ENCODE measurements around the gene ZNF558. TPM values are rescaled to one million over a fixed set of nuclear protein-coding genes. Genes with fewer than 3 reads are reported as not detected.
"Not testable (repeated sequence)": the region's sequence is repeated elsewhere in the genome, so short reads cannot be mapped to it uniquely, and the experiment has no call there.

Gene ZNF558
- total and polyA plus RNA-seq, 2 donors, result 24.9 to 36.0 TPM

GRCh38 chr19:8831373-8831772, 731 bp downstream of the ZNF558 start:
- DNase-seq (ENCODE audit: extremely low spot score), result no peak
- H3K4me3 ChIP-seq (ENCODE audit: low read depth, low read length), result peak overlapping the region; percentile 87
- no peak overlapping the region for H3K27ac ChIP-seq (ENCODE audit: low read depth)
- WGBS, result 52% methylated on average over 6 of the region's 6 CpGs
- peaks cover 1% of the 10 kb centered on the region for H3K4me1 ChIP-seq (ENCODE audit: insufficient read depth)
- H3K36me3 ChIP-seq (ENCODE audit: insufficient read depth), result no peaks in the 10 kb centered on the region

DNA sequence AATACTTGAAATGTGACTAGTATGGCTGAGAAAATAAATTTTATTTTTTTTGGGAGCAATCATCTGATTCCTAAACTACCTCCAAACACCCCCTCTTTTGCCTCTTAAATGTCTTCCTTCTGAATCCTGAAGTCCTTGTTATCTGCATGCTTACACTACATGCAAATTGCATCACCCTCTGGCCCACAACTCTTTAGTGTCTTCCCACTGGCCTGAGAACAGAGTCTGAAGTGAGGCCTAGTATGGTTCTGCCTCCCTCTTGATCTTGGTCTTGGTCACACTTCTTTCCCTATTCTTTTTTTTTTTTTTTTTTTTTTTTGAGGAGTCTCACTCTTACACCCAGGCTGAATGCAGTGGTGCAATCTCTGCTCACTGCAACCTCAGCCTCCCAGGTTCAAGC, 4.8 kb downstream of the ZNF558 start:
- H3K4me1 ChIP-seq (ENCODE audit: insufficient read depth), result peaks cover 1% of the 10 kb centered on the region
- no peak overlapping the region for H3K4me3 ChIP-seq (ENCODE audit: low read depth, low read length)
- H3K36me3 ChIP-seq (ENCODE audit: insufficient read depth), result no peaks in the 10 kb centered on the region
- no peak overlapping the region for H3K27ac ChIP-seq (ENCODE audit: low read depth)
- DNase-seq (ENCODE audit: extremely low spot score), result no peak

- peaks cover 5% of the 10 kb centered on the region for H3K36me3 ChIP-seq (ENCODE audit: insufficient read depth)
- peaks cover under 1% of the 10 kb centered on the region for H3K4me1 ChIP-seq (ENCODE audit: insufficient read depth)
- H3K27ac ChIP-seq (ENCODE audit: low read depth), result no peak overlapping the region
- WGBS, result 96% methylated on average over 5 of the region's 5 CpGs
- H3K4me3 ChIP-seq (ENCODE audit: low read depth, low read length), result no peak overlapping the region
- no peak for DNase-seq (ENCODE audit: extremely low spot score)
Measured at GRCh38 chr19:8826371-8826770, 5.7 kb downstream of the ZNF558 start.

DNA sequence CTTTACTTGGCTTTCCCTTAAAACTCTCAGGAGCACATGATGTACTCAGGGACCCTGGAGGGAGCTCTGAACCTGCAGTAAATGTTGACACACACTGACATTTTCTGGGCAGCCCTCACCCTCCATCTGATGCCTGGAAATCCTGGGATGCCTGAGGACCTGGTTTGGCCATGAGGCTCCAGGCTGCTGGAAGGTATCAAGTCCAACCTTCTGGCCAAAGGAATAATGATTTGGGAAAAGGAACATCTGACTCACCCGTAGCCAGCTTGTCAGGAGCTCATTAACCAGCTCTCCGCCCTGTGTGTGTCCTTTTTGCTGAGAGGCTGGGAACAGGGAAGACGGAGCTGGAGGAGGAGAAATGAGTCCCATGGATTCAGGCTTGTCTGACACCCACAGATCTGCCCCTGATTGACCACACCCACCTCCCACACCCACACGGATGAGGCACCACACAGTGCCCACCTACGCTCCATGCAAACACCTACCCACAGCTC, 10.3 kb downstream of the ZNF558 start:
- Histone ChIP-seq H3K4me3 (ENCODE audit: low read depth, low read length) (no peak overlapping the region), H3K27ac (ENCODE audit: low read depth) (no peak overlapping the region), H3K36me3 (ENCODE audit: insufficient read depth) (peaks cover 16% of the 10 kb centered on the region), H3K4me1 (ENCODE audit: insufficient read depth) (no peaks in the 10 kb centered on the region)
- 87% methylated on average over 5 of the region's 5 CpGs for WGBS
- DNase-seq (ENCODE audit: extremely low spot score), result no peak

- WGBS, result 98% methylated on average over 3 of the region's 3 CpGs
- DNase-seq (ENCODE audit: extremely low spot score), result no peak
- H3K36me3 ChIP-seq (ENCODE audit: insufficient read depth), result peaks cover 19% of the 10 kb centered on the region
- H3K4me3 ChIP-seq (ENCODE audit: low read depth, low read length), result no peak overlapping the region
- H3K4me1 ChIP-seq (ENCODE audit: insufficient read depth), result no peaks in the 10 kb centered on the region
- no peak overlapping the region for H3K27ac ChIP-seq (ENCODE audit: low read depth)
Measured at GRCh38 chr19:8820234-8820633, 11.9 kb downstream of the ZNF558 start.

GRCh38 chr19:8815780-8816179, 16.3 kb downstream of the ZNF558 start:
- DNase-seq (ENCODE audit: extremely low spot score), result no peak
- H3K36me3 ChIP-seq (ENCODE audit: insufficient read depth), result peaks cover 22% of the 10 kb centered on the region
- WGBS, result 97% methylated on average over 2 of the region's 2 CpGs
- H3K4me3 ChIP-seq (ENCODE audit: low read depth, low read length), result no peak overlapping the region
- no peak overlapping the region for H3K27ac ChIP-seq (ENCODE audit: low read depth)
- no peaks in the 10 kb centered on the region for H3K4me1 ChIP-seq (ENCODE audit: insufficient read depth)

GRCh38 chr19:8814176-8814575, 17.9 kb downstream of the ZNF558 start:
- Histone ChIP-seq H3K4me3 (ENCODE audit: low read depth, low read length) (no peak overlapping the region), H3K27ac (ENCODE audit: low read depth) (no peak overlapping the region), H3K36me3 (ENCODE audit: insufficient read depth) (peaks cover 18% of the 10 kb centered on the region), H3K4me1 (ENCODE audit: insufficient read depth) (no peaks in the 10 kb centered on the region)
- no peak for DNase-seq (ENCODE audit: extremely low spot score)
- 98% methylated on average over 3 of the region's 3 CpGs for WGBS

DNA sequence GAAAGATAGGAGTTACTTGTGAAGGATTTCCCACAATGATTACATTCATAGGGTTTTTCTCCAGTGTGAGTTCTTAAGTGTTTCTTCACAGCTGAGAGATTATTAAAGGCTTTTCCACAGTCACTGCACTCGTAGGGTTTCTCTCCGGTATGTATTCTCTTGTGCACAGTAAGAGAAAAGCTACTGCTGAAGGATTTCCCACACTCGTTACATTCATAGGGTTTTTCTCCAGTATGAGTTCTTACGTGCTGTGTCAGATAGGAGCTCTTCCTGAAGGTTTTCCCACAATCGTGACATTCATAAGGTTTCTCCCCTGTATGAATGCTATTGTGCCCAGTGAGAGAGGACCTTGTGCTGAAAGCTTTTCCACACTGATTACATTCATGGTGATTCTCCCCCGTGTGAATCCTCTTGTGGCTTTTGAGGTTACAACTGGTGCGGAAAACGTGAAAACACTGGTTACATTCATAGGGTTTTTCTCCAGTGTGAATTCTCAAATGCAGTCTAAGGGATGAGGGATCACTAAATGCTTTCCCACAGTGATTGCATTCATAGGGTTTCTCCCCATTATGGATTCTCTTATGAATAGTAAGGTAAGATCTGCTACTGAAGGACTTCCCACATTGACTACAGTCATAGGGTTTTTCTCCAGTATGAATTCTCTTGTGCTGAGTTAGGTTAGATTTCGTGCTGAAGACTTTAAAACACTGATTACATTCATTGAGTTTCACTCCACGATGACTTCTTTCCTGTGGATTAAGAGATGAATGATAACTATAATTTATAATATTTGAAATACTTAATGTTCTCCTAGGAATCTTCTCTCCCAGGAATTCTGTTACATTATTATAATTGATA, 20.6 kb downstream of the ZNF558 start:
- 98% methylated on average over 10 of the region's 10 CpGs for WGBS
- Histone ChIP-seq H3K36me3 (ENCODE audit: insufficient read depth) (peaks cover 18% of the 10 kb centered on the region), H3K4me3 (ENCODE audit: low read depth, low read length) (peak overlapping the region; percentile 16), H3K27ac (ENCODE audit: low read depth) (no peak overlapping the region), H3K4me1 (ENCODE audit: insufficient read depth) (no peaks in the 10 kb centered on the region)
- no peak for DNase-seq (ENCODE audit: extremely low spot score)

DNA sequence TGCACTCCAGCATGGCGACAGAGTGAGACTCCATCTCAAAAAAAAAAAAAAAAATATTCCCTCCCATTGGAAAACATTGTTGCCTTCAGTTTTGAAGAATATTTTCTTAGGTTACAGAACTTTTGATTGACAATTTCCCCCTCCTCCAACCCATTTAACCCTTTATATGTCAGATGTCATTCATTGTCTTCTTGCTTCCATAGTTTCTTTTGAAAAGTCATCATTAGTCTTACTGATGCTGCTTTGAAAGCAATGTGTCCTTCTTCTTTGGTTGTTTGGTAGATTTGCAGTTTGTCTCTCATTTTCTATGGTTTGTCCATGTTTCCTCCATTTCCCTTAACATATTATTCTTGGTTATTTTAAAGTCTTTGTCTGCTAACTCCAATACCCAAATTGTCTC, 25.4 kb downstream of the ZNF558 start:
- WGBS, result 97% methylated on average over 1 of the region's 1 CpG
- H3K36me3 ChIP-seq (ENCODE audit: insufficient read depth), result peaks cover 7% of the 10 kb centered on the region

GRCh38 chr19:8794823-8795222, 37.3 kb downstream of the ZNF558 start:
- Histone ChIP-seq H3K4me3 (ENCODE audit: low read depth, low read length) (no peak overlapping the region), H3K36me3 (ENCODE audit: insufficient read depth) (no peaks in the 10 kb centered on the region), H3K4me1 (ENCODE audit: insufficient read depth) (no peaks in the 10 kb centered on the region), H3K27ac (ENCODE audit: low read depth) (no peak overlapping the region)
- 56% methylated on average over 1 of the region's 1 CpG for WGBS
- DNase-seq (ENCODE audit: extremely low spot score), result no peak

More for the DNA sequence above, 25.4 kb downstream of the ZNF558 start:
- no peak overlapping the region for H3K4me3 ChIP-seq (ENCODE audit: low read depth, low read length)
- no peak overlapping the region for H3K27ac ChIP-seq (ENCODE audit: low read depth)
- no peaks in the 10 kb centered on the region for H3K4me1 ChIP-seq (ENCODE audit: insufficient read depth)
- no peak for DNase-seq (ENCODE audit: extremely low spot score)

DNA sequence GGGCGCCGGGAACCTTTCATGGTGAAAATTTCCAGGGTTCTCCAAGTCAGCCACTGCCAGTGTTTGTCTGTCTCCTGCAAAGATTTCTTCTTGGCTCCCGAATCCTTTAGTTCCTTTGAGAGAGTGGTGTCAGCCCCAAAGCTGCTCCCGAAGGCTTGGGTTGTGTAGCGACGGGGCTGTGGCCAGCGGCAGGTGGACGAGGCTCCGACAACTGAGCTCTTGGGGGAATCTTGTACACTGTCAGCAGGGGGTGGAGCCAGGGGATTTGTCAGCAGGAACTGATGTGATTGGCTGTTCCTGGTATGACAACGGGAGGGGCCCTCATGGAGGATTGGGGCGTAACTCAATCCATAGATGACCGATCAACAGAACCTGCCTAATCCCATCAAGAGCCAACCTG, 58.5 kb downstream of the ZNF558 start:
- DNase-seq (ENCODE audit: extremely low spot score); H3K4me3 ChIP-seq (ENCODE audit: low read depth, low read length); H3K4me1 ChIP-seq (ENCODE audit: insufficient read depth); H3K27ac ChIP-seq (ENCODE audit: low read depth); H3K36me3 ChIP-seq (ENCODE audit: insufficient read depth): not testable (repeated sequence)
- WGBS, result 89% methylated on average over 6 of the region's 12 CpGs

DNA sequence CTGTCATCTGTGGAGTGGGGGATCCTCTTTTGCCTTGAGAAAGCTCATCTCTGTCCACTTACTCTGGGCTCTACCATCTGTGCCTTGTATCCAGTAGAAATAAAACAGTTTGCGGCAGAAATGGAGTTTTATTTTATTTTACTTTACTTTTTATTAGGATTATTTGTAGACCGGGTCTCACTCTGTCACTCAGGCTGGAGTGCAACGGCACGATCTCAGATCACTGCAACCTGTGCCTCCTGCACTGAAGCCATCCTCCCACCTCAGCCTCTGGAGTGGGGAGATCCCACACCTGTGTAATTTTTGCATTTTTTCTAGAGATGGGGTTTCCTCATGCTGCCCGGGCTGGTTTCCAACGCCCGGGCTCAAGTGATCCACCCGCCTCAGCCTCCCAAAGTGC, 62.8 kb downstream of the ZNF558 start:
- H3K27ac ChIP-seq (ENCODE audit: low read depth); H3K4me1 ChIP-seq (ENCODE audit: insufficient read depth); H3K36me3 ChIP-seq (ENCODE audit: insufficient read depth); H3K4me3 ChIP-seq (ENCODE audit: low read depth, low read length); DNase-seq (ENCODE audit: extremely low spot score): not testable (repeated sequence)
- 91% methylated on average over 3 of the region's 8 CpGs for WGBS

DNA sequence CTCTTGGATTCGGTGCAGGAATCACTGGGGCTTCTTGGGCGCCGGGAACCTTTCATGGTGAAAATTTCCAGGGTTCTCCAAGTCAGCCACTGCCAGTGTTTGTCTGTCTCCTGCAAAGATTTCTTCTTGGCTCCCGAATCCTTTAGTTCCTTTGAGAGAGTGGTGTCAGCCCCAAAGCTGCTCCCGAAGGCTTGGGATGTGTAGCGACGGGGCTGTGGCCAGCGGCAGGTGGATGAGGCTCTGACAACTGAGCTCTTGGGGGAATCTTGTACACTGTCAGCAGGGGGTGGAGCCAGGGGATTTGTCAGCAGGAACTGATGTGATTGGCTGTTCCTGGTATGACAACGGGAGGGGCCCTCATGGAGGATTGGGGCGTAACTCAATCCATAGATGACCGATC, 64.8 kb downstream of the ZNF558 start:
- not testable (repeated sequence) for H3K4me3 ChIP-seq (ENCODE audit: low read depth, low read length); DNase-seq (ENCODE audit: extremely low spot score); H3K27ac ChIP-seq (ENCODE audit: low read depth); H3K36me3 ChIP-seq (ENCODE audit: insufficient read depth); H3K4me1 ChIP-seq (ENCODE audit: insufficient read depth)
- WGBS, result 88% methylated on average over 5 of the region's 11 CpGs
